GM12875 (cell line): ENCODE results near the gene SFXN2.
"Not testable (repeated sequence)": the region's sequence is repeated elsewhere in the genome, so short reads cannot be mapped to it uniquely, and the experiment has no call there.

Experiments used
- H3K4me3 ChIP-seq: one replicate; pipeline ENCODE4 v1.5.1; 2011; ENCODE audit warnings: low read depth, low read length, control low read depth
- CTCF ChIP-seq: IDR thresholded peaks from 2 replicates; pipeline ENCODE4 v1.5.1; 2011; ENCODE audit warnings: low read depth, mild to moderate bottlenecking, control low read depth, inconsistent platforms, low read length, moderate library complexity, borderline replicate concordance; ENCODE audit not compliant: insufficient read depth

Gene SFXN2

DNA sequence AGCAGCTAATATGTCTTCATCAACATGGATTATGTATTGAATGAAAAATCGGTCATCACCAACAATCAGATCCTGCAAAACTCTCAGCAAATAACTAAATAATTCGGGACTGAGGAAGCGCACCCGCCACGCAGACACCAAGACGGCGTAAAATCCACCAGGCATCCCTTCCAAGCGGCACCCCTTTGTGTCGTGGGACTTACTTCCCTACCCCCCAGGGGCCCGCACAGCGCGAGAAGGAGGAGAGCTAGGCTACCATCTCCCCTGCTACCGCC lies 960 bp upstream of the SFXN2 start:
- peak; percentile 69; the same call in 1 of the 2 replicates for TF ChIP-seq CTCF

DNA sequence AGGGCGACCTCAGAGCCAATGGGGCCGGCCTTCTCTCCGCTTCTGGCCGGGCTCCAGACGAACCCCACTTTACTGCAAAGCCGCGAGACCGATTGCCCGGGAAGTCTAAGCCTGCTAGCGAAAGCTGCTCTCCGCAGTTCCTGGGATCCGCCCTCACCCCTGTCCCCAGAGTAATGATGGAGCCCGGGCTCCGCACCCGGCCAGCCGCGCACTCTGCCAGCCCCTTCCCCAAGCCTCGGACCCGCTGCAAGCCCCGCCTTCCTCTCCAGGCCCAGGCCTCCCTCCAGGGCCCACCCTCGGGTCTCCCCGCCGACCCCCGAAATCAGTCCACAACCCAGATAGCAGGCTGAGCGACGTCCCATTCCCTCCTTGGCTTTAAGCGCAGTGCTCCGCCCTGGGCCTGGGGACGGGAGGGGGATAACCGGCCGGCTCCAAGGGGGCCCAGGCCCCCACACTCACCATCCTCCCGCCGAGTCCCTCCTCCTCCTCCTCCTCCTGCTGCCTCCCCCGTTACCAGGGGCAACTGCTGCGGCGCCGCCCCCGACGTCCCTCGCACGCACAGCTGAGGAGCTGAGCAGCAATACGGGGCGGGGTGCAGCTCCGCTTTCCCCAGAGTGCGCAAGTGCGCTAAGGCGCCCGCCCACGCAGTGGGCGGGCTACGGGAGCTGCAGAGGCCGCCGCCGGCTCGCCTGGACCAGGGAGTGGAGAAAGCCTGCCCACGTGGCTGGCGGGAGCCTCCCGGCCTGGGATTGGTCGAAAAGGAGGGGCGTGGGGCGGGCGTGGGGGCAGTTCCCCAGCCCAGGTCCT lies 419 bp upstream of the SFXN2 start, which contains the start of gene ARL3:
TSS of gene ARL3 (minus strand) at position 584 of the 807 bp plus-strand sequence. CDS start at position 462, 122 bp downstream.
- peak within 1 kb of the TSS; percentile 90 for H3K4me3 ChIP-seq
- no peak; the same call in 1 of the 2 replicates for TF ChIP-seq CTCF

More for the DNA sequence above, 960 bp upstream of the SFXN2 start:
- H3K4me3 ChIP-seq: peak overlapping the region; percentile 89

- no peak overlapping the region for H3K4me3 ChIP-seq
- no peak for TF ChIP-seq CTCF
Measured at GRCh38 chr10:102715880-102716279, 1.4 kb downstream of the SFXN2 start.

GRCh38 chr10:102716900-102717565 lies 2.6 kb downstream of the SFXN2 start:
- not testable (repeated sequence) for H3K4me3 ChIP-seq

GRCh38 chr10:102718220-102718619 lies 3.8 kb downstream of the SFXN2 start:
- TF ChIP-seq CTCF: no peak
- H3K4me3 ChIP-seq: no peak overlapping the region

GRCh38 chr10:102720337-102720736 lies 5.9 kb downstream of the SFXN2 start:
- no peak overlapping the region for H3K4me3 ChIP-seq
- TF ChIP-seq CTCF: no peak

DNA sequence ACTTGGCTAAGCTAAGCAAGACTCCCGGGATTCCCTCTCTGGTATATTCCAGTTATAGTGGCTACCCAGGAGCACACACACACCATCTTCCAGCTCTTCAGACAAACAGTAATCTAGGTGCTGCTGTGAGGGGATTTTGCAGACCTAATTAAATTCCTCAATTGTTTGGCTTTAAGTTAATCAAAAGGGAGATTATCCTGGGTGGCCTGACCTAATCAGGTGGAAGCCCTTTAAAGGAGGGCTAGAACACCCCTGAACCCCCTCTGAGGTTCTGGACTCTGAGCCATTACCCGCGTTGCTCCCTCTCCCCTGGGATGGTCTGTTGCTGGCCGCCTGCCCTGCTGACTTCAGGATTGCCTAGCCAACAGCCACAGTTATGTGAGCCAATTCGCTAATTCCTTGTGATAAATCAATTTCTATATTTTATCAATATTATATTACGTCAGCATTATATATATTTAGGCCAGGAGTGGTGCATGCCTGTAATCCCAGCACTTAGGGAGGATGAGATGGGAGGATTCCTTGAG lies 6.4 kb downstream of the SFXN2 start:
- no peak for TF ChIP-seq CTCF
- no peak overlapping the region for H3K4me3 ChIP-seq
